ENCODE results near the gene TTLL11. TPM values are rescaled to one million over a fixed set of nuclear protein-coding genes. Genes with fewer than 3 reads are reported as not detected.

TTLL11 gene
- total RNA-seq, 2 experiments from 2014 or later = 3.3 to 6.9 TPM

- BruUV-seq (replicated peaks) = no TSS peak
- POLR2A ChIA-PET = no interaction called here
- intact Hi-C loops (cut with micrococcal nuclease; ENCODE audit: unreplicated experiment) = no loop called here
Observed at GRCh38 chr9:121773286-121773953, 319.7 kb downstream of the TTLL11 start.

DNA sequence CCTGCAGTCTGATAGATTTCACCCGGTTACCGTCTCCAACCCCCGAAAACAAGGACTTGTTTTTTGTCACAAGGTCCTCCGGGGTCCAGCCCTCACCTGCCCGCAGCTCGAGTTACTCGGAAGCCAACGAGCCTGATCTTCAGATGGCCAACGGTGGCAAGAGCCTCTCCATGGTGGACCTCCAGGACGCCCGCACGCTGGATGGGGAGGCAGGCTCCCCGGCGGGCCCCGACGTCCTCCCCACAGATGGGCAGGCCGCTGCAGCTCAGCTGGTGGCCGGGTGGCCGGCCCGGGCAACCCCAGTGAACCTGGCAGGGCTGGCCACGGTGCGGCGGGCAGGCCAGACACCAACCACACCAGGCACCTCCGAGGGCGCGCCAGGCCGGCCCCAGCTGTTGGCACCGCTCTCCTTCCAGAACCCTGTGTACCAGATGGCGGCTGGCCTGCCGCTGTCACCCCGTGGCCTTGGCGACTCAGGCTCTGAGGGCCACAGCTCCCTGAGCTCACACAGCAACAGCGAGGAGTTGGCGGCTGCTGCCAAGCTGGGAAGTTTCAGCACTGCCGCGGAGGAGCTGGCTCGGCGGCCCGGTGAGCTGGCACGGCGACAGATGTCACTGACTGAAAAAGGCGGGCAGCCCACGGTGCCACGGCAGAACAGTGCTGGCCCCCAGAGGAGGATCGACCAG is 320.4 kb downstream of the TTLL11 start:
- Histone ChIP-seq H3K9me3 (ENCODE audit: low read length) (no peaks in the 10 kb centered on the region), H3K4me1 (ENCODE audit: insufficient read depth, low read length, poor library complexity, severe bottlenecking) (no peaks in the 10 kb centered on the region), H4K20me1 (ENCODE audit: insufficient read depth, low read length) (no peaks in the 10 kb centered on the region), H3K4me2 (ENCODE audit: low read length) (no peak overlapping the region), H3K79me2 (ENCODE audit: insufficient read depth, low read depth, low read length) (no peaks in the 10 kb centered on the region), H2AFZ (ENCODE audit: low read length) (no peak overlapping the region), H3K27ac (ENCODE audit: low read depth, low read length, poor library complexity, severe bottlenecking) (no peak overlapping the region), H3K36me3 (ENCODE audit: insufficient read depth, low read length) (no peaks in the 10 kb centered on the region), H3K9me2 (ENCODE audit: insufficient read depth, low read length) (no peaks in the 10 kb centered on the region), H3K4me3 (ENCODE audit: low read depth, low read length, poor library complexity, severe bottlenecking) (no peak overlapping the region)
- TF ChIP-seq EZH2phosphoT487 (IDR thresholded peaks at IDR 0.05; ENCODE audit: borderline replicate concordance, low read depth, low read length) (no peak), CTCF (conservative IDR thresholded peaks at IDR 0.05; ENCODE audit: low read length) (no peak)
- ChIA-PET POLR2A (interaction anchor here (1.1 kb wide), 1 partner anchor 32 kb away, joined by 3 read pairs; no protein-coding TSS in a partner anchor), CTCF (ENCODE audit: unreplicated experiment) (no interaction called here)
- DNase-seq (ENCODE audit: low spot score) = no peak
- intact Hi-C loops (cut with micrococcal nuclease; ENCODE audit: unreplicated experiment) = no loop called here
- no TSS peak for BruUV-seq (replicated peaks)

More at GRCh38 chr9:121773286-121773953, 319.7 kb downstream of the TTLL11 start:
- no peaks in the 10 kb centered on the region for H3K4me1 ChIP-seq (ENCODE audit: insufficient read depth, low read length, poor library complexity, severe bottlenecking)
- no peaks in the 10 kb centered on the region for H3K9me3 ChIP-seq (ENCODE audit: low read length)
- H2AFZ ChIP-seq (ENCODE audit: low read length) = no peak overlapping the region
- no peaks in the 10 kb centered on the region for H3K36me3 ChIP-seq (ENCODE audit: insufficient read depth, low read length)
- CTCF ChIA-PET (ENCODE audit: unreplicated experiment) = no interaction called here
- H3K4me3 ChIP-seq (ENCODE audit: low read depth, low read length, poor library complexity, severe bottlenecking) = no peak overlapping the region
- no peak overlapping the region for H3K4me2 ChIP-seq (ENCODE audit: low read length)
- H4K20me1 ChIP-seq (ENCODE audit: insufficient read depth, low read length) = no peaks in the 10 kb centered on the region
- TF ChIP-seq CTCF (conservative IDR thresholded peaks at IDR 0.05; ENCODE audit: low read length) (no peak), EZH2phosphoT487 (IDR thresholded peaks at IDR 0.05; ENCODE audit: borderline replicate concordance, low read depth, low read length) (no peak)
- no peaks in the 10 kb centered on the region for H3K9me2 ChIP-seq (ENCODE audit: insufficient read depth, low read length)
- DNase-seq (ENCODE audit: low spot score) = no peak
- no peaks in the 10 kb centered on the region for H3K79me2 ChIP-seq (ENCODE audit: insufficient read depth, low read depth, low read length)
- H3K27ac ChIP-seq (ENCODE audit: low read depth, low read length, poor library complexity, severe bottlenecking) = no peak overlapping the region

Small RNAs within 50 kb of the gene (microRNA-seq; reads per million reads assigned to microRNA genes)
- gene MIR4478 (ENCODE audit: borderline replicate concordance) = not detected

Small RNAs within 50 kb of the gene (small RNA-seq; reads per million reads assigned to genes)
- not detected for gene MIR4478

Other genes with a start within 250 kb of the TTLL11 start
- gene NDUFA8, start 66.5 kb upstream of the TTLL11 start, total RNA-seq (2014; rRNA removed; shearing (Covaris generic)) = 24.2 and 29.7 TPM in 2 replicates
- 51.0 and 53.6 TPM in 2 replicates for gene NDUFA8, start 66.5 kb upstream of the TTLL11 start, total RNA-seq (2022)
- not detected in 2 replicates for gene MORN5, start 66.6 kb upstream of the TTLL11 start, total RNA-seq (2014; rRNA removed; shearing (Covaris generic))
- not detected in 2 replicates for gene MORN5, start 66.6 kb upstream of the TTLL11 start, total RNA-seq (2022)
- not detected in 2 replicates for gene LHX6, start 135.6 kb upstream of the TTLL11 start, total RNA-seq (2014; rRNA removed; shearing (Covaris generic))
- gene LHX6, start 135.6 kb upstream of the TTLL11 start, total RNA-seq (2022) = not detected in 2 replicates
- 7.2 and 8.3 TPM in 2 replicates for gene RBM18, start 171.5 kb upstream of the TTLL11 start, total RNA-seq (2014; rRNA removed; shearing (Covaris generic))
- 21.1 and 22.2 TPM in 2 replicates for gene RBM18, start 171.5 kb upstream of the TTLL11 start, total RNA-seq (2022)
- 38.7 and 46.1 TPM in 2 replicates for gene MRRF, start 171.6 kb upstream of the TTLL11 start, total RNA-seq (2014; rRNA removed; shearing (Covaris generic))
- gene MRRF, start 171.6 kb upstream of the TTLL11 start, total RNA-seq (2022) = 48.2 and 53.2 TPM in 2 replicates